ENCODE data around the gene AHI1. TPM values are rescaled to one million over a fixed set of nuclear protein-coding genes. Genes with fewer than 3 reads are reported as not detected.

The AHI1 gene
- total RNA-seq, 1 donor from 2014 or later = 9.3 TPM

- H3K27ac ChIP-seq (replicated peaks) = no peak overlapping the region
- H3K27me3 ChIP-seq (ENCODE audit: low read depth) = no peaks in the 10 kb centered on the region
- peak; percentile 80 for TF ChIP-seq CTCF (IDR thresholded peaks at IDR 0.05; ENCODE audit: borderline replicate concordance)
- intact Hi-C loops (cut with micrococcal nuclease) = no loop called here
- H3K4me1 ChIP-seq = no peaks in the 10 kb centered on the region
- no peak for DNase-seq
- no peaks in the 10 kb centered on the region for H3K36me3 ChIP-seq
- no peak overlapping the region for H3K4me3 ChIP-seq
- H3K9me3 ChIP-seq (replicated peaks) = no peaks in the 10 kb centered on the region
These were observed 38.5 kb upstream of the AHI1 start for GRCh38 chr6:135535989-135536414.

- Histone ChIP-seq H3K4me3 (no peak overlapping the region), H3K4me1 (no peaks in the 10 kb centered on the region), H3K27ac (replicated peaks) (no peak overlapping the region), H3K36me3 (no peaks in the 10 kb centered on the region), H3K27me3 (ENCODE audit: low read depth) (no peaks in the 10 kb centered on the region), H3K9me3 (replicated peaks) (no peaks in the 10 kb centered on the region)
- no peak for DNase-seq
- intact Hi-C loops (cut with micrococcal nuclease) = no loop called here
- no peak for TF ChIP-seq CTCF (IDR thresholded peaks at IDR 0.05; ENCODE audit: borderline replicate concordance)
These were observed 37.3 kb upstream of the AHI1 start for GRCh38 chr6:135534773-135535380.

GRCh38 chr6:135532559-135532958, 35.0 kb upstream of the AHI1 start:
- H3K27ac ChIP-seq (replicated peaks) = no peak overlapping the region
- no peaks in the 10 kb centered on the region for H3K4me1 ChIP-seq
- intact Hi-C loops (cut with micrococcal nuclease) = no loop called here

GRCh38 chr6:135531954-135532490, 34.5 kb upstream of the AHI1 start:
- H3K4me3 ChIP-seq = no peak overlapping the region
- H3K9me3 ChIP-seq (replicated peaks) = no peaks in the 10 kb centered on the region
- intact Hi-C loops (cut with micrococcal nuclease) = no loop called here
- TF ChIP-seq CTCF (IDR thresholded peaks at IDR 0.05; ENCODE audit: borderline replicate concordance) = no peak
- no peak overlapping the region for H3K27ac ChIP-seq (replicated peaks)
- H3K4me1 ChIP-seq = no peaks in the 10 kb centered on the region
- H3K27me3 ChIP-seq (ENCODE audit: low read depth) = no peaks in the 10 kb centered on the region
- DNase-seq = no peak
- no peaks in the 10 kb centered on the region for H3K36me3 ChIP-seq

More at GRCh38 chr6:135532559-135532958, 35.0 kb upstream of the AHI1 start:
- DNase-seq = no peak
- no peak overlapping the region for H3K4me3 ChIP-seq
- H3K9me3 ChIP-seq (replicated peaks) = no peaks in the 10 kb centered on the region
- TF ChIP-seq CTCF (IDR thresholded peaks at IDR 0.05; ENCODE audit: borderline replicate concordance) = no peak
- H3K36me3 ChIP-seq = no peaks in the 10 kb centered on the region
- H3K27me3 ChIP-seq (ENCODE audit: low read depth) = no peaks in the 10 kb centered on the region

GRCh38 chr6:135530113-135530512, 32.6 kb upstream of the AHI1 start:
- no peaks in the 10 kb centered on the region for H3K27me3 ChIP-seq (ENCODE audit: low read depth)
- H3K4me3 ChIP-seq = no peak overlapping the region
- no peaks in the 10 kb centered on the region for H3K9me3 ChIP-seq (replicated peaks)
- intact Hi-C loops (cut with micrococcal nuclease) = no loop called here
- TF ChIP-seq CTCF (IDR thresholded peaks at IDR 0.05; ENCODE audit: borderline replicate concordance) = no peak
- no peak for DNase-seq
- no peaks in the 10 kb centered on the region for H3K36me3 ChIP-seq
- no peak overlapping the region for H3K27ac ChIP-seq (replicated peaks)
- no peaks in the 10 kb centered on the region for H3K4me1 ChIP-seq

Data from left ventricle myocardium inferior (tissue), 1 donor.